ENCODE results near the gene SULF2.

Gene SULF2

GRCh38 chr20:47669152-47669425 lies 116.2 kb downstream of the SULF2 start:
- no peak for DNase-seq (ENCODE audit: low read depth in 3 of 3)

- DNase-seq (ENCODE audit: low read depth in 3 of 3) = no peak
These were observed 116.7 kb downstream of the SULF2 start for GRCh38 chr20:47668313-47669151.

- no peak for DNase-seq (ENCODE audit: low read depth in 3 of 3)
These were observed 117.6 kb downstream of the SULF2 start for GRCh38 chr20:47667531-47668312.

- DNase-seq (ENCODE audit: low read depth in 3 of 3) = no peak
These were observed 118.2 kb downstream of the SULF2 start for GRCh38 chr20:47667086-47667485.

GRCh38 chr20:47666304-47666703 lies 119.0 kb downstream of the SULF2 start:
- DNase-seq (ENCODE audit: low read depth in 3 of 3) = no peak

GRCh38 chr20:47665221-47665991 lies 119.9 kb downstream of the SULF2 start:
- no peak for DNase-seq (ENCODE audit: low read depth in 3 of 3)

GRCh38 chr20:47664744-47665143 lies 120.5 kb downstream of the SULF2 start:
- no peak for DNase-seq (ENCODE audit: low read depth in 3 of 3)

- no peak for DNase-seq (ENCODE audit: low read depth in 3 of 3)
These were observed 121.2 kb downstream of the SULF2 start for GRCh38 chr20:47664068-47664437.

GRCh38 chr20:47663354-47664067 lies 121.8 kb downstream of the SULF2 start:
- peak; percentile 41 to 48 (median 47) for DNase-seq (ENCODE audit: low read depth in 3 of 3)

- DNase-seq (ENCODE audit: low read depth in 3 of 3) = no peak
These were observed 122.6 kb downstream of the SULF2 start for GRCh38 chr20:47662483-47663353.

GRCh38 chr20:47661714-47662113 lies 123.6 kb downstream of the SULF2 start:
- DNase-seq (ENCODE audit: low read depth in 3 of 3) = no peak

- no peak for DNase-seq (ENCODE audit: low read depth in 3 of 3)
These were observed 124.1 kb downstream of the SULF2 start for GRCh38 chr20:47660983-47661700.

- DNase-seq (ENCODE audit: low read depth in 3 of 3) = no peak
These were observed 124.7 kb downstream of the SULF2 start for GRCh38 chr20:47660602-47660905.

GRCh38 chr20:47659904-47660601 lies 125.2 kb downstream of the SULF2 start:
- DNase-seq (ENCODE audit: low read depth in 3 of 3) = no peak

GRCh38 chr20:47656318-47656717 lies 129.0 kb downstream of the SULF2 start:
- no peak for DNase-seq (ENCODE audit: low read depth in 3 of 3)

GRCh38 chr20:47655635-47656034 lies 129.6 kb downstream of the SULF2 start:
- no peak for DNase-seq (ENCODE audit: low read depth in 3 of 3)

- DNase-seq (ENCODE audit: low read depth in 3 of 3) = no peak
These were observed 130.9 kb downstream of the SULF2 start for GRCh38 chr20:47654370-47654769.

- no peak for DNase-seq (ENCODE audit: low read depth in 3 of 3)
These were observed 131.4 kb downstream of the SULF2 start for GRCh38 chr20:47653869-47654268.

- no peak for DNase-seq (ENCODE audit: low read depth in 3 of 3)
These were observed 132.5 kb downstream of the SULF2 start for GRCh38 chr20:47652794-47653193.

GRCh38 chr20:47652301-47652700 lies 133.0 kb downstream of the SULF2 start:
- DNase-seq (ENCODE audit: low read depth in 3 of 3) = no peak

Measured in stimulated activated CD4-positive, alpha-beta T cell treated with anti-CD3 and anti-CD28 coated beads, TNF-alpha, amount 100 ng/mL, for 4 hours (primary cell).